ENCODE data around the gene TLE1.
"Not testable (repeated sequence)": the region's sequence is repeated elsewhere in the genome, so short reads cannot be mapped to it uniquely, and the experiment has no call there.

TLE1 gene

GRCh38 chr9:81646337-81646736 is 43.0 kb downstream of the TLE1 start:
- H3K4me1 Mint-ChIP-seq: no peaks in the 10 kb centered on the region
- no peak overlapping the region for H3K27ac Mint-ChIP-seq
- H3K27me3 Mint-ChIP-seq: no peaks in the 10 kb centered on the region
- H3K36me3 Mint-ChIP-seq: no peaks in the 10 kb centered on the region
- no peak overlapping the region for H3K4me3 Mint-ChIP-seq
- H3K9me3 Mint-ChIP-seq: no peaks in the 10 kb centered on the region

GRCh38 chr9:81644513-81644912 is 44.8 kb downstream of the TLE1 start:
- H3K27me3 Mint-ChIP-seq, H3K4me1 Mint-ChIP-seq, H3K27ac Mint-ChIP-seq, H3K9me3 Mint-ChIP-seq, H3K4me3 Mint-ChIP-seq, H3K36me3 Mint-ChIP-seq: not testable (repeated sequence)

GRCh38 chr9:81637276-81637675 is 52.1 kb downstream of the TLE1 start:
- no peak overlapping the region for H3K4me3 Mint-ChIP-seq
- no peaks in the 10 kb centered on the region for H3K9me3 Mint-ChIP-seq

GRCh38 chr9:81636255-81636599 is 53.1 kb downstream of the TLE1 start:
- no peaks in the 10 kb centered on the region for H3K9me3 Mint-ChIP-seq
- H3K36me3 Mint-ChIP-seq: no peaks in the 10 kb centered on the region
- no peaks in the 10 kb centered on the region for H3K4me1 Mint-ChIP-seq
- H3K27me3 Mint-ChIP-seq: no peaks in the 10 kb centered on the region
- no peak overlapping the region for H3K4me3 Mint-ChIP-seq
- no peak overlapping the region for H3K27ac Mint-ChIP-seq

More at GRCh38 chr9:81637276-81637675, 52.1 kb downstream of the TLE1 start:
- no peaks in the 10 kb centered on the region for H3K27me3 Mint-ChIP-seq
- H3K36me3 Mint-ChIP-seq: no peaks in the 10 kb centered on the region
- H3K4me1 Mint-ChIP-seq: no peaks in the 10 kb centered on the region
- H3K27ac Mint-ChIP-seq: no peak overlapping the region

GRCh38 chr9:81635521-81636254 is 53.7 kb downstream of the TLE1 start:
- Mint-ChIP-seq H3K36me3 (no peaks in the 10 kb centered on the region), H3K27me3 (no peaks in the 10 kb centered on the region), H3K4me1 (no peaks in the 10 kb centered on the region), H3K9me3 (no peaks in the 10 kb centered on the region), H3K27ac (no peak overlapping the region), H3K4me3 (no peak overlapping the region)

GRCh38 chr9:81634915-81635516 is 54.3 kb downstream of the TLE1 start:
- no peaks in the 10 kb centered on the region for H3K4me1 Mint-ChIP-seq
- no peak overlapping the region for H3K27ac Mint-ChIP-seq
- H3K36me3 Mint-ChIP-seq: no peaks in the 10 kb centered on the region
- H3K27me3 Mint-ChIP-seq: no peaks in the 10 kb centered on the region
- H3K9me3 Mint-ChIP-seq: no peaks in the 10 kb centered on the region
- H3K4me3 Mint-ChIP-seq: no peak overlapping the region

- no peaks in the 10 kb centered on the region for H3K9me3 Mint-ChIP-seq
Observed at GRCh38 chr9:81633952-81634854, 55.1 kb downstream of the TLE1 start.

GRCh38 chr9:81632599-81632998 is 56.7 kb downstream of the TLE1 start:
- H3K27me3 Mint-ChIP-seq: no peaks in the 10 kb centered on the region
- no peaks in the 10 kb centered on the region for H3K9me3 Mint-ChIP-seq
- H3K4me1 Mint-ChIP-seq: no peaks in the 10 kb centered on the region
- no peak overlapping the region for H3K27ac Mint-ChIP-seq
- H3K36me3 Mint-ChIP-seq: no peaks in the 10 kb centered on the region
- H3K4me3 Mint-ChIP-seq: no peak overlapping the region

More at GRCh38 chr9:81633952-81634854, 55.1 kb downstream of the TLE1 start:
- no peaks in the 10 kb centered on the region for H3K36me3 Mint-ChIP-seq
- H3K27me3 Mint-ChIP-seq: no peaks in the 10 kb centered on the region
- no peak overlapping the region for H3K27ac Mint-ChIP-seq
- no peaks in the 10 kb centered on the region for H3K4me1 Mint-ChIP-seq
- H3K4me3 Mint-ChIP-seq: no peak overlapping the region

- Mint-ChIP-seq H3K4me1 (no peaks in the 10 kb centered on the region), H3K27me3 (no peaks in the 10 kb centered on the region), H3K27ac (no peak overlapping the region), H3K36me3 (no peaks in the 10 kb centered on the region), H3K4me3 (no peak overlapping the region), H3K9me3 (no peaks in the 10 kb centered on the region)
Observed at GRCh38 chr9:81631218-81631745, 58.1 kb downstream of the TLE1 start.

GRCh38 chr9:81629440-81629839 is 59.9 kb downstream of the TLE1 start:
- no peaks in the 10 kb centered on the region for H3K27me3 Mint-ChIP-seq
- no peak overlapping the region for H3K4me3 Mint-ChIP-seq

GRCh38 chr9:81628897-81629296 is 60.5 kb downstream of the TLE1 start:
- no peaks in the 10 kb centered on the region for H3K36me3 Mint-ChIP-seq
- H3K4me3 Mint-ChIP-seq: no peak overlapping the region
- no peak overlapping the region for H3K27ac Mint-ChIP-seq
- H3K4me1 Mint-ChIP-seq: no peaks in the 10 kb centered on the region
- H3K9me3 Mint-ChIP-seq: no peaks in the 10 kb centered on the region
- H3K27me3 Mint-ChIP-seq: no peaks in the 10 kb centered on the region

More at GRCh38 chr9:81629440-81629839, 59.9 kb downstream of the TLE1 start:
- H3K4me1 Mint-ChIP-seq: no peaks in the 10 kb centered on the region
- no peaks in the 10 kb centered on the region for H3K9me3 Mint-ChIP-seq
- H3K27ac Mint-ChIP-seq: no peak overlapping the region
- H3K36me3 Mint-ChIP-seq: no peaks in the 10 kb centered on the region

- no peaks in the 10 kb centered on the region for H3K36me3 Mint-ChIP-seq
- no peaks in the 10 kb centered on the region for H3K9me3 Mint-ChIP-seq
- H3K4me3 Mint-ChIP-seq: no peak overlapping the region
- no peaks in the 10 kb centered on the region for H3K27me3 Mint-ChIP-seq
- no peaks in the 10 kb centered on the region for H3K4me1 Mint-ChIP-seq
- H3K27ac Mint-ChIP-seq: no peak overlapping the region
Observed at GRCh38 chr9:81627481-81627880, 61.9 kb downstream of the TLE1 start.

- H3K4me1 Mint-ChIP-seq: no peaks in the 10 kb centered on the region
- no peaks in the 10 kb centered on the region for H3K27me3 Mint-ChIP-seq
- no peak overlapping the region for H3K4me3 Mint-ChIP-seq
- no peaks in the 10 kb centered on the region for H3K9me3 Mint-ChIP-seq
- H3K27ac Mint-ChIP-seq: no peak overlapping the region
- no peaks in the 10 kb centered on the region for H3K36me3 Mint-ChIP-seq
Observed at GRCh38 chr9:81626511-81626910, 62.8 kb downstream of the TLE1 start.

- Mint-ChIP-seq H3K4me3 (no peak overlapping the region), H3K9me3 (no peaks in the 10 kb centered on the region), H3K27me3 (no peaks in the 10 kb centered on the region), H3K4me1 (no peaks in the 10 kb centered on the region), H3K27ac (no peak overlapping the region), H3K36me3 (no peaks in the 10 kb centered on the region)
Observed at GRCh38 chr9:81625969-81626368, 63.4 kb downstream of the TLE1 start.

GRCh38 chr9:81623778-81624177 is 65.6 kb downstream of the TLE1 start:
- H3K27ac Mint-ChIP-seq: no peak overlapping the region
- no peaks in the 10 kb centered on the region for H3K9me3 Mint-ChIP-seq

More at GRCh38 chr9:81623778-81624177, 65.6 kb downstream of the TLE1 start:
- Mint-ChIP-seq H3K27me3 (no peaks in the 10 kb centered on the region), H3K4me1 (peaks cover 12% of the 10 kb centered on the region), H3K36me3 (no peaks in the 10 kb centered on the region), H3K4me3 (no peak overlapping the region)
